IPS-18c (cell line): ENCODE results near the gene TRAPPC2.
A peak's percentile ranks its signal among the peaks of the same experiment; 100 is the strongest.

Experiments
- H3K4me3 ChIP-seq: 2 replicates; pipeline ENCODE4 v1.7.0; 2013; ENCODE audit warnings: low read depth, mild to moderate bottlenecking, low read length, moderate library complexity; ENCODE audit not compliant: insufficient read depth
- H3K9me3 ChIP-seq: one replicate; pipeline ENCODE4 v1.6.1; 2013; ENCODE audit warnings: mild to moderate bottlenecking, low read length, moderate library complexity; ENCODE audit not compliant: control insufficient read depth, insufficient read depth

The TRAPPC2 gene

GRCh38 chrX:13716905-13717304, 17.5 kb downstream of the TRAPPC2 start:
- no peaks in the 10 kb centered on the region for H3K9me3 ChIP-seq
- no peak overlapping the region for H3K4me3 ChIP-seq

DNA sequence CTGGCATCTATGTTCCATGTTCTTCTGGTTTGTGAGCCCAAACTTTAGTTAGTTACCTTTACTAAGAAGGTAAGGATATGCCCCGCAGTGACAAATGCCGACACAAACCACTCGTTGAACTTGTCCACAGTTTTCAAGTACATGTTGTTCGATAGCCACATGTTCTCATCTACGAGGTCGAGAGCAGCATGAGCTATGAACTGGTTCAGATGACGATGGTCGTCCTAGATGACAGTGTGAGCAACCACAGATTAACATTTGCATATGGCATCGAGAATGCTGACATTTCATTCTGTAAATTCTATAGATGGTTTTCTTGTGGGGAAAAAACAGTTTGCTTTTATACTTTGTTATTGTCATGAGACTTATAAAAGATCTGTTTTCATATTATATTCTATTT, 18.0 kb downstream of the TRAPPC2 start:
- no peak overlapping the region for H3K4me3 ChIP-seq
- no peaks in the 10 kb centered on the region for H3K9me3 ChIP-seq

DNA sequence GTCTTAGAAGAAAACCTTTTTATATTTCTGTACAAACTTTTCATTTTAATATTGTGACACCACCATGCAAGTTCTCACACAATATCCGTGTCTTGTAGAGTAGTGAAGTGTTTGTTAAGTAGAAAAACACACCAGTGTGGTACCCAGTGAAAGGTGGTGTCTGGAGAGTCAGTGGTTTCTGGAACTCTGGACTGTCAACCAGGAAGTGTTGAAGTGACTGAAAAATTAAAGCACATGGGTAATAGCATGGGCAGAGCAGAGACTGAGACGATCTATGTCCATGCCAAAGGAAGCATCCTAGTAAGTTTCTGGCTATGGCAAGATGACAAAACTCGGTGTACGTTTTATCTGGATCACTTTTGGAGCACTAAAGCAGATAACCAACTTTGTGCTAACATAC, 23.3 kb downstream of the TRAPPC2 start:
- Histone ChIP-seq H3K9me3 (no peaks in the 10 kb centered on the region), H3K4me3 (no peak overlapping the region)

DNA sequence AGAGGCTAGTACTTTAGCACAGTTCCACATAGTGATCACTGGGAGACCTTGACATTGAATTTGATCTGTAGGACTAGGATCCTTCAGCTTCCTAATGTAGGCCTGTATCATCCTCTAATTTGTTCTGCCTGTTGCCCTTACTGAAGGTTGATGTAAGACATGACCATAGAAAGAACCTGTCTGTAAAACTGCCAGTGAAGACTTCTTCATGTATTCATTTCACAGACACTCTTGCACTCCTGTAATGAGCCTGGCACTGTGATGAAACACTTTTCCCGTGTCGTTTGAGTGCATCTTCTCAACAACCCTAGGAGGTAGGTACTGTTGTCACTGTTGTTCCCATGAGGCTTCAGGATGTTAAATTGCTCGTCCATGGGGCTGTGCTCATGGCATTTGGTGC, 30.8 kb downstream of the TRAPPC2 start:
- H3K9me3 ChIP-seq: no peaks in the 10 kb centered on the region
- H3K4me3 ChIP-seq: no peak overlapping the region

- Histone ChIP-seq H3K9me3 (no peaks in the 10 kb centered on the region), H3K4me3 (no peak overlapping the region)
These were observed 31.3 kb downstream of the TRAPPC2 start for GRCh38 chrX:13703135-13703534.

DNA sequence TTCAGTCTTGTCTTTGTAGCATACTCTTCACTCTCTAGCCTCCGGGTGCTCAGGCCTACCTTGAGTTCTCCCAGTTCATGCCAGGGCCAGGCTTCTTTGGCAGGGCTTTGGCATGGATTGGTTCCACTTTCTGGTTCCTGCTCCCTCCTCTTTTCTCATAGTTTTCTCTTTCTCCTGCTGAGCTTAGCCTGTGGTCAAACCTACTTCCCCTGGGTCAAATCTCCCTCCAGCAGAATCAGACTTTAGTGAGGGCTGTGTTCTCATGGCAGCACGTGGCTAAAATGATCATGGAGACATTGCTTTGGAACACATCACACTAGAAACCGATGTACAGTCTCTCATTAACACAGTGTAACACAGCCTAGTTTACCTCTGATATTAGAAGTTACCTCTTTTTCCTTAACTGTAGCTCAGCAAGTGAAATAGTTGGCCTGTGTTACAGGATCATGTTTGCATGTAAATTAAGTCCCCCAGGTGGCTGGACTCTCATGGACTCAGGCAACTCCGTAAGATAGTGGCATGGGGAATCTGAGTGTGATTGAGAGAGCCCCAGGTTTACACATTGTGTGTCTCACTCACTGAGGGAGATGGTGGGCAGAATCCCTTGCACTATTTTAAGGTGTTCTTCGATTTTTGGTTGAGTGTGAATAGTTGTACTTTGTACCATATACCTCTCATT, 32.2 kb downstream of the TRAPPC2 start:
- no peaks in the 10 kb centered on the region for H3K9me3 ChIP-seq

DNA sequence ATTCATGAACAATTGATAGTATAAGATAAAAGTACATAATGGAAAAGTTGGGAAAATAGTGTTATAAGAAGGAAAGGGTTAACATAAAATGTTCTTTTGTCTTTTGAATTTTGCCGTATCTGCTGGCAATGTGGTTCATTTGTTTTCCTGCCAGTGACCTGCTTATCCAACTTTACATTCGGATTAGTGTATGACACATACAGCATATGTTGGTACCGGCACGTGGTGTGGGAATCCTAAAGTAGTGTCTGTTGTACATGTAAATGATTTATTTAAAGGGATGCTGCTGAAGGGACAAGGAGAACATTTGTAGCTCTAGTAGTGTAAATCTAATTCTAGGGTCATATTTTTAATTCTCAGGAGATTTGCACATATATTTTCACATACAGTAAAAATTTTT, 34.0 kb downstream of the TRAPPC2 start:
- Histone ChIP-seq H3K4me3 (no peak overlapping the region), H3K9me3 (no peaks in the 10 kb centered on the region)

More for the DNA sequence above, 32.2 kb downstream of the TRAPPC2 start:
- no peak overlapping the region for H3K4me3 ChIP-seq

GRCh38 chrX:13699183-13699826, 35.1 kb downstream of the TRAPPC2 start:
- H3K4me3 ChIP-seq: no peak overlapping the region
- H3K9me3 ChIP-seq: no peaks in the 10 kb centered on the region

- H3K9me3 ChIP-seq: no peaks in the 10 kb centered on the region
- H3K4me3 ChIP-seq: no peak overlapping the region
These were observed 36.0 kb downstream of the TRAPPC2 start for GRCh38 chrX:13698432-13698831.

- Histone ChIP-seq H3K4me3 (no peak overlapping the region), H3K9me3 (no peaks in the 10 kb centered on the region)
These were observed 36.4 kb downstream of the TRAPPC2 start for GRCh38 chrX:13697976-13698375.

GRCh38 chrX:13697455-13697854, 37.0 kb downstream of the TRAPPC2 start:
- H3K4me3 ChIP-seq: no peak overlapping the region
- H3K9me3 ChIP-seq: no peaks in the 10 kb centered on the region

GRCh38 chrX:13695601-13696115, 38.8 kb downstream of the TRAPPC2 start:
- no peak overlapping the region for H3K4me3 ChIP-seq
- H3K9me3 ChIP-seq: no peaks in the 10 kb centered on the region

DNA sequence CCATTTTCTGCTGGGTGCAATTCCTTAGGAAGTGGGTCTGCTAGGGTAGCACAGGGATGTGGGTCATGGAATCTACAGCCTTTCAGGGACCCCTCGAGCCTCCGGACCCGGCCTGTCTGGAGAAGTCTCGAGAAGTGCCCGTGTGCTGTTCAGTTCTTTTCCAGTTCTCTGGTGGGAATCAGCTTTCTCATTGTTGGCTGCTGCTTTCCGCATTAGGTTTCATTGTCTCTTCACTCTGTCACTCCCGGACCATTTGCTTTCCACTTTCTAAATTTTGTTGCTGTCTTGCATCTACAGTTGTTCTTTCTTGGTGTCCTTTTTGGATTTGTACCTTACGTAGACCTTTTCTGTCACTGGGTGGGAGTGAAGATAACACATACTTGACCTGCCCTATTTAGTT, 39.4 kb downstream of the TRAPPC2 start:
- no peaks in the 10 kb centered on the region for H3K9me3 ChIP-seq
- H3K4me3 ChIP-seq: no peak overlapping the region; the same call in 1 of the 2 replicates

- Histone ChIP-seq H3K4me3 (no peak overlapping the region; the same call in 1 of the 2 replicates), H3K9me3 (no peaks in the 10 kb centered on the region)
These were observed 40.1 kb downstream of the TRAPPC2 start for GRCh38 chrX:13694359-13694758.

DNA sequence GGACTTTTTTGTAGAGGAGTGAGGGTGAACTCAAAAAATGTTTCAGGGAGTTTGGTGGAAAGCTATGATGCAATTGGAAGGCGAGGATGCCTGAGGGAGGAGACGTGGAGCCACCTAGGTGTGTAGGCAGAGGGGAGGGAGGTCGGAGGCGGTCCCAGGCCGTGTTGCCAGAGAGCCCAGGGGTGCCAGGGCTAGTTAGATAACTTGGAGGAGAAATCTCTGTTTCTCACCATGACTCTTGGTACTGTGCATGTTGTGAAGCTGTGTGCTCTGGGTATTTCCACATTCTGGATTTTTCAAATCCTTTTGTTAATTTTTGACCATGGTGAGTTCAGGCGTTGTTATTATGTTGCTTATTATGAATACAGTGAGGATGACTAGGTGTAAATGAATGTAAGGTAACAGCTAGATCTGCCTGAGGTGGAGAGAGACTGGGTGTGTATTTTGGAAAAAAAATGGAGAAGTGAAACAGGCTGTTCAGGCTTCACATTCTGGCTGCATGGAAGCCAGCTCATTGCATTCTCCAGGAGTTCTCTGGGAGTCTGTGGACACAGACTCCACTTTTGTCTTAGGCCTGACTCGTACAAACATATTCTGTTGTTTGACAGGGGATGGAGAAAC, 41.0 kb downstream of the TRAPPC2 start:
- no peaks in the 10 kb centered on the region for H3K9me3 ChIP-seq
- H3K4me3 ChIP-seq: no peak overlapping the region

DNA sequence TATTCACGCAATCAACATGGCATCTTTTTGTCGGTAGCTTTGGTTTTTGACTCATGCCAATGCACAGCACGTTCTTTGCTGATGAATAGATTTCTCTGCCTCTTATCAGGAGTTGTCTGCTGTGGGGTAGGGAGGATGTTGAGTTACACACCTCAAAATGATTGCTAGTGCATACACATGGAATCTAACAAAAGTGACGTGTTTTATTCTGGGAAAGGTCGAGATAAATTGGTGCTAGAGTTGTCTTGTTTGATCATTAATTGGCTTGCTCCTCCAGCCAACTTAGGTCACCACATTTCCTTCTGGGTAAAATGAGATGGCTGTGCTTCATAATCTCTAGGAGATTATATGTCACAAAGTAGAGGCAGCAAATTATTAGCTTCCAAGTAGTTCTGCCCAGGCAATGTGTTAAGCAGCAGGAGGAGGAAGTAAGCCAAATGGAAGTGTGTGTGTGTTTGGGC, 41.6 kb downstream of the TRAPPC2 start:
- no peaks in the 10 kb centered on the region for H3K9me3 ChIP-seq
- no peak overlapping the region for H3K4me3 ChIP-seq

- Histone ChIP-seq H3K4me3 (no peak overlapping the region), H3K9me3 (no peaks in the 10 kb centered on the region)
These were observed 42.5 kb downstream of the TRAPPC2 start for GRCh38 chrX:13691841-13692371.

GRCh38 chrX:13690836-13691235, 43.6 kb downstream of the TRAPPC2 start:
- H3K9me3 ChIP-seq: no peaks in the 10 kb centered on the region
- H3K4me3 ChIP-seq: peak overlapping the region; percentile 91; the same call in 1 of the 2 replicates
